GM19239 (cell line): ENCODE results near the gene AHRR.
"Not testable (repeated sequence)": the region's sequence is repeated elsewhere in the genome, so short reads cannot be mapped to it uniquely, and the experiment has no call there.

Experiments
- DNase-seq: peaks from one replicate; pipeline ENCODE4 v3.0.0; 2011; ENCODE audit warnings: low spot score; ENCODE audit not compliant: insufficient read length
- FAIRE-seq: peaks from 2 replicates; lab custom pipeline; 2011; peaks lifted over from hg19 to GRCh38; lab: Jason Lieb, UNC

Gene AHRR

GRCh38 chr5:477871-478270, 156.4 kb downstream of the AHRR start:
- FAIRE-seq (no peak), DNase-seq (no peak)

GRCh38 chr5:478369-478981, 157.0 kb downstream of the AHRR start:
- FAIRE-seq = no peak

GRCh38 chr5:478982-479535, 157.5 kb downstream of the AHRR start:
- DNase-seq = no peak
- FAIRE-seq = no peak

More at GRCh38 chr5:478369-478981, 157.0 kb downstream of the AHRR start:
- no peak for DNase-seq

GRCh38 chr5:479566-480319, 158.2 kb downstream of the AHRR start:
- no peak for FAIRE-seq
- no peak for DNase-seq

- FAIRE-seq = no peak
Observed at GRCh38 chr5:481347-481746, 159.8 kb downstream of the AHRR start.

GRCh38 chr5:482021-482420, 160.5 kb downstream of the AHRR start:
- no peak for FAIRE-seq
- no peak for DNase-seq

More at GRCh38 chr5:481347-481746, 159.8 kb downstream of the AHRR start:
- DNase-seq = no peak

- DNase-seq (no peak), FAIRE-seq (no peak)
Observed at GRCh38 chr5:482506-482905, 161.0 kb downstream of the AHRR start.

GRCh38 chr5:483011-483410, 161.5 kb downstream of the AHRR start:
- FAIRE-seq (no peak), DNase-seq (no peak)

- no peak for FAIRE-seq
Observed at GRCh38 chr5:483434-484140, 162.1 kb downstream of the AHRR start.

GRCh38 chr5:484556-484955, 163.0 kb downstream of the AHRR start:
- no peak for DNase-seq
- no peak for FAIRE-seq

More at GRCh38 chr5:483434-484140, 162.1 kb downstream of the AHRR start:
- DNase-seq = no peak

- no peak for DNase-seq
- FAIRE-seq = no peak
Observed at GRCh38 chr5:485113-485945, 163.8 kb downstream of the AHRR start.

GRCh38 chr5:485946-486491, 164.5 kb downstream of the AHRR start:
- FAIRE-seq = no peak

GRCh38 chr5:486597-486996, 165.1 kb downstream of the AHRR start:
- DNase-seq, FAIRE-seq: not testable (repeated sequence)

More at GRCh38 chr5:485946-486491, 164.5 kb downstream of the AHRR start:
- no peak for DNase-seq
